ENCODE measurements around the gene SPOCD1.

DNA sequence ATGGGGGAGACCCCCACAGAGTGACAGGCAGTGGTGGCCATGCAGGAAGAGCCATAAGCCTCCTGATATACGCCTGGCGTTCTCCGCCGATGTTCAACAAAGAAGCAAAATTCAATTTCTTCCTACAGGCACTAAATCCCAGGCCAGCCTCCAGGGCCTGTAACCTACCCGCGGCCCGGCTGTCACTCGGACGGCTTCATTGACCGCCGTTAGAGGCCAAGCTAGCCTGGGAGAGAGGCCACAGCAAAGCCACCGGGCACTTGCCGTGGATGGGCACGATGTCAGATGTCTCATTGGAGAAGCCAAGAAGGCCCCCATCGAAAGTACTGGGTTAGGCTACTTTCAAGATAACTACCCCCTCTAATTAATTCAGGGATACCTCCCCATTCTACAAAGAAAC lies 61.4 kb downstream of the SPOCD1 start:
- TF ChIP-seq, protein P1, sequence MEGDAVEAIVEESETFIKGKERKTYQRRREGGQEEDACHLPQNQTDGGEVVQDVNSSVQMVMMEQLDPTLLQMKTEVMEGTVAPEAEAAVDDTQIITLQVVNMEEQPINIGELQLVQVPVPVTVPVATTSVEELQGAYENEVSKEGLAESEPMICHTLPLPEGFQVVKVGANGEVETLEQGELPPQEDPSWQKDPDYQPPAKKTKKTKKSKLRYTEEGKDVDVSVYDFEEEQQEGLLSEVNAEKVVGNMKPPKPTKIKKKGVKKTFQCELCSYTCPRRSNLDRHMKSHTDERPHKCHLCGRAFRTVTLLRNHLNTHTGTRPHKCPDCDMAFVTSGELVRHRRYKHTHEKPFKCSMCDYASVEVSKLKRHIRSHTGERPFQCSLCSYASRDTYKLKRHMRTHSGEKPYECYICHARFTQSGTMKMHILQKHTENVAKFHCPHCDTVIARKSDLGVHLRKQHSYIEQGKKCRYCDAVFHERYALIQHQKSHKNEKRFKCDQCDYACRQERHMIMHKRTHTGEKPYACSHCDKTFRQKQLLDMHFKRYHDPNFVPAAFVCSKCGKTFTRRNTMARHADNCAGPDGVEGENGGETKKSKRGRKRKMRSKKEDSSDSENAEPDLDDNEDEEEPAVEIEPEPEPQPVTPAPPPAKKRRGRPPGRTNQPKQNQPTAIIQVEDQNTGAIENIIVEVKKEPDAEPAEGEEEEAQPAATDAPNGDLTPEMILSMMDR (IDR thresholded peaks at IDR 0.05), result no peak
- no peak for TF ChIP-seq POLR2A (IDR thresholded peaks at IDR 0.05)
- no peak for TF ChIP-seq EP300 (IDR thresholded peaks at IDR 0.05)

All from ovary (tissue), 3 donors.